HFFc6 (cell line): ENCODE data around the gene ANOS1. TPM values are rescaled to one million over a fixed set of nuclear protein-coding genes. Genes with fewer than 3 reads are reported as not detected.

Experiments used
- DNase-seq: peaks from one replicate; pipeline ENCODE4 v3.0.0-alpha.2; 2018
- H3K27ac Mint-ChIP-seq: 2 replicates; pipeline ENCODE4 v1.8.0; 2020; ENCODE audit warnings: mild to moderate bottlenecking, mixed read lengths
- H3K27me3 Mint-ChIP-seq: 2 replicates; pipeline ENCODE4 v1.8.0; 2021; ENCODE audit warnings: mild to moderate bottlenecking, moderate library complexity, mixed read lengths; ENCODE audit not compliant: insufficient read depth
- H3K36me3 Mint-ChIP-seq: 2 replicates; pipeline ENCODE4 v1.8.0; 2021; ENCODE audit warnings: low read depth, mixed read lengths
- H3K4me1 Mint-ChIP-seq: 2 replicates; pipeline ENCODE4 v1.8.0; 2020; ENCODE audit warnings: low read depth, mixed read lengths
- H3K4me3 Mint-ChIP-seq: 2 replicates; pipeline ENCODE4 v1.8.0; 2020; ENCODE audit warnings: mild to moderate bottlenecking, moderate library complexity, mixed read lengths
- H3K9me3 Mint-ChIP-seq: 2 replicates; pipeline ENCODE4 v1.8.0; 2020; ENCODE audit warnings: mild to moderate bottlenecking, mixed read lengths
- CTCF ChIP-seq: fragments of 200-600 bp; sonication (generic); IDR thresholded peaks from 2 replicates; pipeline ENCODE4 v1.5.0; 2021; ENCODE audit warnings: antibody characterized with exemption, mild to moderate bottlenecking
- total RNA-seq, 6 experiments: library from RNA; stranded (reverse); fragmentation: NEBNext Ultra II Directional; extraction: Animal tissue kit (Norgen Biotek cat#: 25700); gene quantifications; 2 replicates in 1 of 6; 3 replicates in 5 of 6; pipeline ENCODE4 v1.2.3, GENCODE V29; 2021

Gene ANOS1
- total RNA-seq, 6 experiments from 2014 or later, result 0.02 to 0.12 (median 0.07) TPM; not detected in 3

GRCh38 chrX:8717354-8717753, 14.6 kb downstream of the ANOS1 start:
- Mint-ChIP-seq H3K27me3 (no peaks in the 10 kb centered on the region; the same call in 1 of the 2 replicates), H3K27ac (no peak overlapping the region), H3K9me3 (no peaks in the 10 kb centered on the region), H3K4me1 (no peaks in the 10 kb centered on the region), H3K36me3 (no peaks in the 10 kb centered on the region), H3K4me3 (no peak overlapping the region)
- DNase-seq, result no peak
- no peak for TF ChIP-seq CTCF

GRCh38 chrX:8714164-8714563, 17.8 kb downstream of the ANOS1 start:
- H3K27ac Mint-ChIP-seq, result no peak overlapping the region
- no peaks in the 10 kb centered on the region; the same call in 1 of the 2 replicates for H3K27me3 Mint-ChIP-seq
- H3K9me3 Mint-ChIP-seq, result no peaks in the 10 kb centered on the region
- TF ChIP-seq CTCF, result no peak
- H3K4me1 Mint-ChIP-seq, result no peaks in the 10 kb centered on the region
- no peaks in the 10 kb centered on the region for H3K36me3 Mint-ChIP-seq
- DNase-seq, result no peak
- no peak overlapping the region for H3K4me3 Mint-ChIP-seq

- H3K27me3 Mint-ChIP-seq, result no peaks in the 10 kb centered on the region
- no peaks in the 10 kb centered on the region for H3K36me3 Mint-ChIP-seq
- H3K4me3 Mint-ChIP-seq, result no peak overlapping the region
- no peak for DNase-seq
- H3K27ac Mint-ChIP-seq, result no peak overlapping the region
- no peaks in the 10 kb centered on the region for H3K4me1 Mint-ChIP-seq
- no peaks in the 10 kb centered on the region for H3K9me3 Mint-ChIP-seq
- TF ChIP-seq CTCF, result no peak
Measured at GRCh38 chrX:8711401-8711800, 20.5 kb downstream of the ANOS1 start.

- no peak overlapping the region for H3K4me3 Mint-ChIP-seq
- H3K27ac Mint-ChIP-seq, result no peak overlapping the region
- no peaks in the 10 kb centered on the region for H3K9me3 Mint-ChIP-seq
- no peak for DNase-seq
- H3K27me3 Mint-ChIP-seq, result peaks cover 1% of the 10 kb centered on the region; the same call in 1 of the 2 replicates
- H3K4me1 Mint-ChIP-seq, result no peaks in the 10 kb centered on the region
- no peak for TF ChIP-seq CTCF
- H3K36me3 Mint-ChIP-seq, result no peaks in the 10 kb centered on the region
Measured at GRCh38 chrX:8704184-8704583, 27.8 kb downstream of the ANOS1 start.

DNA sequence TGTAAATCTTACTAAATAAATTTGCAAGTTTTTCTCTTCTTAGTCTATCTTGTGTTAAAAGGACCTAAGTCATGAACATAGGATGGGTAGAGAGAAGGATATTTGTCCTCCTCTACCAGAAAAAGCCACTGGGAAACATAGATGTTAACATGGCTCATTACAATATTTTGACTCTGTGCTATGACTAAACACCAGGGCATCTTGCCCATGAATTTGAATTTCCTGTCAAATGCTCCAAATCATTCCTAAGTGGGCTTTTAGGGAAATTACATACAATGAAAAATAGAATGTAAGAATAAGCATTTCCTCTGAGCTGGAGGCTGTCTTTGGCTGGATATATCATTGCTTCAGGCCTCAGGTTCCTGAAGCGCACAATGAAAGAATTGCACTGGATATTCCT, 39.1 kb downstream of the ANOS1 start:
- Mint-ChIP-seq H3K27ac (no peak overlapping the region), H3K36me3 (no peaks in the 10 kb centered on the region), H3K4me1 (no peaks in the 10 kb centered on the region), H3K9me3 (no peaks in the 10 kb centered on the region), H3K4me3 (no peak overlapping the region), H3K27me3 (no peaks in the 10 kb centered on the region)
- TF ChIP-seq CTCF, result no peak
- DNase-seq, result no peak

GRCh38 chrX:8689473-8689872, 42.5 kb downstream of the ANOS1 start:
- H3K4me3 Mint-ChIP-seq, result no peak overlapping the region
- TF ChIP-seq CTCF, result no peak
- no peak overlapping the region for H3K27ac Mint-ChIP-seq
- no peaks in the 10 kb centered on the region for H3K4me1 Mint-ChIP-seq
- no peak for DNase-seq
- H3K27me3 Mint-ChIP-seq, result no peaks in the 10 kb centered on the region
- H3K9me3 Mint-ChIP-seq, result no peaks in the 10 kb centered on the region
- no peaks in the 10 kb centered on the region for H3K36me3 Mint-ChIP-seq
